WTC11 (cell line): ENCODE data around the gene C4orf50.

Experiments used
- CREM ChIP-seq: sonication (generic); formaldehyde crosslinking; IDR thresholded peaks from 2 replicates; pipeline ENCODE4 v1.8.1; 2022; ENCODE audit warnings: mild to moderate bottlenecking, missing genetic modification reagents, moderate library complexity
- ESRRA ChIP-seq: sonication (generic); formaldehyde crosslinking; IDR thresholded peaks from 2 replicates; pipeline ENCODE4 v1.8.1; 2022; ENCODE audit warnings: mild to moderate bottlenecking, missing genetic modification reagents, borderline replicate concordance
- MAX ChIP-seq: sonication (generic); formaldehyde crosslinking; IDR thresholded peaks from 2 replicates; pipeline ENCODE4 v1.8.0; 2022; ENCODE audit warnings: mild to moderate bottlenecking, missing genetic modification reagents
- NR2C2 ChIP-seq: sonication (generic); formaldehyde crosslinking; IDR thresholded peaks from 2 replicates; pipeline ENCODE4 v1.8.0; 2022; ENCODE audit warnings: mild to moderate bottlenecking, missing genetic modification reagents
- SMAD3 ChIP-seq: sonication (generic); formaldehyde crosslinking; IDR thresholded peaks from 2 replicates; pipeline ENCODE4 v1.8.0; 2022; ENCODE audit warnings: missing genetic modification reagents, mild to moderate bottlenecking, borderline replicate concordance
- STAT6 ChIP-seq: sonication (generic); formaldehyde crosslinking; conservative IDR thresholded peaks from 2 replicates; pipeline ENCODE4 v1.8.1; 2023; ENCODE audit warnings: mild to moderate bottlenecking, low read depth, missing genetic modification reagents, moderate library complexity
- ZNF425 ChIP-seq: fragments of 250-450 bp; sonication (Bioruptor Pico); conservative IDR thresholded peaks from 2 replicates; pipeline ENCODE4 v1.9.0; 2021; ENCODE audit warnings: mild to moderate bottlenecking
- TF ChIP-seq, protein P1 (sequence below): fragments of 200-600 bp; IDR thresholded peaks from 2 replicates; pipeline ENCODE4 v1.8.0; 2022; ENCODE audit warnings: antibody characterized with exemption
- TF ChIP-seq, protein P2 (sequence below): sonication (generic); formaldehyde crosslinking; IDR thresholded peaks from 2 replicates; pipeline ENCODE4 v1.8.1; 2023; ENCODE audit warnings: mild to moderate bottlenecking, moderate library complexity, missing genetic modification reagents
- TF ChIP-seq, protein P3 (sequence below): sonication (generic); formaldehyde crosslinking; conservative IDR thresholded peaks from 2 replicates; pipeline ENCODE4 v1.8.1; 2022; ENCODE audit warnings: mild to moderate bottlenecking, missing genetic modification reagents
- TF ChIP-seq, protein P4 (sequence below): sonication (generic); formaldehyde crosslinking; IDR thresholded peaks from 2 replicates; pipeline ENCODE4 v1.8.1; 2023; ENCODE audit warnings: mild to moderate bottlenecking, missing genetic modification reagents, moderate library complexity
- TF ChIP-seq, protein P5 (sequence below): sonication (generic); formaldehyde crosslinking; IDR thresholded peaks from 2 replicates; pipeline ENCODE4 v1.8.0; 2022; ENCODE audit warnings: mild to moderate bottlenecking, missing genetic modification reagents
- TF ChIP-seq, protein P6 (sequence below): sonication (generic); formaldehyde crosslinking; IDR thresholded peaks from 2 replicates; pipeline ENCODE4 v1.8.1; 2022; ENCODE audit warnings: mild to moderate bottlenecking, missing genetic modification reagents, moderate library complexity, borderline replicate concordance

DNA sequence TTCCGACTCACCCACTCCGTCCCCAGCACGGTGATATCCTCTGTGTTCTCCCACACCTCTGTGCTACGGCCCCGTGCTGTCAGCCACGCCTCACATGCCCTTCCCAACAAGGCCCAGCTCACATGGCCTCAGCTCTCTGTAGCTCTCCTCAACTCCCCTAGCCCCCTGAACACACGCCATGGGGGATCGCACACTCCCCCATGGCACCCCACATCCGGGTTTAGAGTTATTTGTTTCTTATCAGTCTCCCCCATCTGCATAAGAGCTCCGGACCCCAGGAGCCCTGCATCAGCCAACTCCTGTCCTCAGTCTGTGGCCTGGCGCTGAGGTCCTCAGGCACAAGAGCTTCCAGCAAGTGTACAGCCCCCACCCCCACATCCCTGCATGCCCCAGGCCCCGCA is 7.0 kb downstream of the C4orf50 start:
- no peak for TF ChIP-seq STAT6 (CRISPR knock-in tag)
- TF ChIP-seq NR2C2 (CRISPR knock-in tag): no peak
- TF ChIP-seq, protein P1, sequence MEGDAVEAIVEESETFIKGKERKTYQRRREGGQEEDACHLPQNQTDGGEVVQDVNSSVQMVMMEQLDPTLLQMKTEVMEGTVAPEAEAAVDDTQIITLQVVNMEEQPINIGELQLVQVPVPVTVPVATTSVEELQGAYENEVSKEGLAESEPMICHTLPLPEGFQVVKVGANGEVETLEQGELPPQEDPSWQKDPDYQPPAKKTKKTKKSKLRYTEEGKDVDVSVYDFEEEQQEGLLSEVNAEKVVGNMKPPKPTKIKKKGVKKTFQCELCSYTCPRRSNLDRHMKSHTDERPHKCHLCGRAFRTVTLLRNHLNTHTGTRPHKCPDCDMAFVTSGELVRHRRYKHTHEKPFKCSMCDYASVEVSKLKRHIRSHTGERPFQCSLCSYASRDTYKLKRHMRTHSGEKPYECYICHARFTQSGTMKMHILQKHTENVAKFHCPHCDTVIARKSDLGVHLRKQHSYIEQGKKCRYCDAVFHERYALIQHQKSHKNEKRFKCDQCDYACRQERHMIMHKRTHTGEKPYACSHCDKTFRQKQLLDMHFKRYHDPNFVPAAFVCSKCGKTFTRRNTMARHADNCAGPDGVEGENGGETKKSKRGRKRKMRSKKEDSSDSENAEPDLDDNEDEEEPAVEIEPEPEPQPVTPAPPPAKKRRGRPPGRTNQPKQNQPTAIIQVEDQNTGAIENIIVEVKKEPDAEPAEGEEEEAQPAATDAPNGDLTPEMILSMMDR: no peak
- no peak for TF ChIP-seq MAX (CRISPR knock-in tag)
- TF ChIP-seq CREM (CRISPR knock-in tag): no peak
- TF ChIP-seq, protein P2, sequence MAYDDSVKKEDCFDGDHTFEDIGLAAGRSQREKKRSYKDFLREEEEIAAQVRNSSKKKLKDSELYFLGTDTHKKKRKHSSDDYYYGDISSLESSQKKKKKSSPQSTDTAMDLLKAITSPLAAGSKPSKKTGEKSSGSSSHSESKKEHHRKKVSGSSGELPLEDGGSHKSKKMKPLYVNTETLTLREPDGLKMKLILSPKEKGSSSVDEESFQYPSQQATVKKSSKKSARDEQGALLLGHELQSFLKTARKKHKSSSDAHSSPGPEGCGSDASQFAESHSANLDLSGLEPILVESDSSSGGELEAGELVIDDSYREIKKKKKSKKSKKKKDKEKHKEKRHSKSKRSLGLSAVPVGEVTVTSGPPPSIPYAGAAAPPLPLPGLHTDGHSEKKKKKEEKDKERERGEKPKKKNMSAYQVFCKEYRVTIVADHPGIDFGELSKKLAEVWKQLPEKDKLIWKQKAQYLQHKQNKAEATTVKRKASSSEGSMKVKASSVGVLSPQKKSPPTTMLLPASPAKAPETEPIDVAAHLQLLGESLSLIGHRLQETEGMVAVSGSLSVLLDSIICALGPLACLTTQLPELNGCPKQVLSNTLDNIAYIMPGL (CRISPR knock-in tag): no peak
- TF ChIP-seq, protein P3, sequence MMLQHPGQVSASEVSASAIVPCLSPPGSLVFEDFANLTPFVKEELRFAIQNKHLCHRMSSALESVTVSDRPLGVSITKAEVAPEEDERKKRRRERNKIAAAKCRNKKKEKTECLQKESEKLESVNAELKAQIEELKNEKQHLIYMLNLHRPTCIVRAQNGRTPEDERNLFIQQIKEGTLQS (CRISPR knock-in tag): no peak
- TF ChIP-seq, protein P4, sequence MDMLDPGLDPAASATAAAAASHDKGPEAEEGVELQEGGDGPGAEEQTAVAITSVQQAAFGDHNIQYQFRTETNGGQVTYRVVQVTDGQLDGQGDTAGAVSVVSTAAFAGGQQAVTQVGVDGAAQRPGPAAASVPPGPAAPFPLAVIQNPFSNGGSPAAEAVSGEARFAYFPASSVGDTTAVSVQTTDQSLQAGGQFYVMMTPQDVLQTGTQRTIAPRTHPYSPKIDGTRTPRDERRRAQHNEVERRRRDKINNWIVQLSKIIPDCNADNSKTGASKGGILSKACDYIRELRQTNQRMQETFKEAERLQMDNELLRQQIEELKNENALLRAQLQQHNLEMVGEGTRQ (CRISPR knock-in tag): no peak
- TF ChIP-seq, protein P5, sequence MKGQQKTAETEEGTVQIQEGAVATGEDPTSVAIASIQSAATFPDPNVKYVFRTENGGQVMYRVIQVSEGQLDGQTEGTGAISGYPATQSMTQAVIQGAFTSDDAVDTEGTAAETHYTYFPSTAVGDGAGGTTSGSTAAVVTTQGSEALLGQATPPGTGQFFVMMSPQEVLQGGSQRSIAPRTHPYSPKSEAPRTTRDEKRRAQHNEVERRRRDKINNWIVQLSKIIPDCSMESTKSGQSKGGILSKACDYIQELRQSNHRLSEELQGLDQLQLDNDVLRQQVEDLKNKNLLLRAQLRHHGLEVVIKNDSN (CRISPR knock-in tag): no peak
- no peak for TF ChIP-seq ESRRA (CRISPR knock-in tag)
- TF ChIP-seq, protein P6, sequence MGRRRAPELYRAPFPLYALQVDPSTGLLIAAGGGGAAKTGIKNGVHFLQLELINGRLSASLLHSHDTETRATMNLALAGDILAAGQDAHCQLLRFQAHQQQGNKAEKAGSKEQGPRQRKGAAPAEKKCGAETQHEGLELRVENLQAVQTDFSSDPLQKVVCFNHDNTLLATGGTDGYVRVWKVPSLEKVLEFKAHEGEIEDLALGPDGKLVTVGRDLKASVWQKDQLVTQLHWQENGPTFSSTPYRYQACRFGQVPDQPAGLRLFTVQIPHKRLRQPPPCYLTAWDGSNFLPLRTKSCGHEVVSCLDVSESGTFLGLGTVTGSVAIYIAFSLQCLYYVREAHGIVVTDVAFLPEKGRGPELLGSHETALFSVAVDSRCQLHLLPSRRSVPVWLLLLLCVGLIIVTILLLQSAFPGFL (CRISPR knock-in tag): no peak
- no peak for TF ChIP-seq SMAD3 (CRISPR knock-in tag)
- TF ChIP-seq ZNF425 (CRISPR knock-in tag): no peak
